K562 (cell line): ENCODE measurements around the gene CTSK. TPM values are rescaled to one million over a fixed set of nuclear protein-coding genes. Genes with fewer than 3 reads are reported as not detected.

Experiments
- ATAC-seq: fragments of 200-7000 bp; cut with Tn5 transposase; 3 replicates; pipeline ENCODE4 v1.9.1; 2020; ENCODE audit warnings: moderate library complexity
- BruUV-seq: library from RNA; stranded (reverse); fragments of 400-500 nt; replicated peaks from 2 replicates; lab custom pipeline; 2021; lab: Mats Ljungman, UMichigan
- CTCF ChIA-PET: fragments of 300-600 bp; formaldehyde crosslinking; extraction: SDS; loops from one replicate; lab custom pipeline; 2021; ENCODE audit warnings: low intra/inter-chr PET ratio; lab: Yijun Ruan, JAX
- POLR2A ChIA-PET: fragments of 300-600, 350-650 bp; sonication (Branson Sonifier 250); formaldehyde crosslinking; extraction: SDS; loops from one replicate; lab custom pipeline; 2021; ENCODE audit warnings: antibody characterized with exemption, inconsistent platforms; lab: Yijun Ruan, JAX
- DNase-seq, 4 experiments: peaks; one replicate each; pipeline versions ENCODE4 v3.0.0 to v3.0.0-alpha.2; 2011 to 2018; ENCODE audit warnings: low spot score in 3 of 4, mixed read lengths in 3 of 4; ENCODE audit errors: extremely low read depth in 1 of 4
- FAIRE-seq: peaks from 2 replicates; lab custom pipeline; 2011; peaks lifted over from hg19 to GRCh38; lab: Jason Lieb, UNC
- H2AFZ ChIP-seq: 2 replicates; pipeline ENCODE4 v1.6.0; 2011; ENCODE audit warnings: low read depth, low read length, control low read depth, inconsistent platforms
- H3K27ac ChIP-seq: fragments of 200-600 bp; 3 replicates; pipeline ENCODE4 v1.8.0; 2011; ENCODE audit warnings: low read depth, mild to moderate bottlenecking, control low read depth, inconsistent platforms, low read length, moderate library complexity, mixed read lengths; ENCODE audit errors: extremely low read depth
- H3K27me3 ChIP-seq, 2 experiments: fragments of 300-600 bp in 1 of 2; 2 replicates in 1 of 2; 3 replicates in 1 of 2; pipeline versions ENCODE4 v1.6.0 to v1.8.0; 2011; ENCODE audit warnings: inconsistent platforms in 2 of 2, low read length in 2 of 2, mild to moderate bottlenecking in 1 of 2, mixed read lengths in 1 of 2, moderate library complexity in 1 of 2; ENCODE audit not compliant: control insufficient read depth in 2 of 2, insufficient read depth in 2 of 2
- H3K36me3 ChIP-seq: fragments of 300-600 bp; 3 replicates; pipeline ENCODE4 v1.8.0; 2011; ENCODE audit warnings: mild to moderate bottlenecking, low read length, inconsistent platforms; ENCODE audit not compliant: control insufficient read depth, insufficient read depth
- H3K4me1 ChIP-seq, 2 experiments: fragments of 200-600 bp in 1 of 2; replicated peaks in 1 of 2; 2 replicates in 1 of 2; 3 replicates in 1 of 2; pipeline versions ENCODE4 v1.5.1 to v1.8.0; 2011; ENCODE audit warnings: inconsistent platforms in 2 of 2, low read length in 2 of 2, mild to moderate bottlenecking in 1 of 2, mixed read lengths in 1 of 2, moderate library complexity in 1 of 2; ENCODE audit not compliant: control insufficient read depth in 2 of 2, insufficient read depth in 2 of 2
- H3K4me2 ChIP-seq: 2 replicates; pipeline ENCODE4 v1.6.1; 2011; ENCODE audit warnings: low read length, control low read depth, inconsistent platforms, mixed read lengths; ENCODE audit not compliant: insufficient read depth
- H3K4me3 ChIP-seq: fragments of 200-600 bp; sonication (generic), shearing (Covaris generic); 2 replicates; pipeline ENCODE4 v1.5.1; 2016; ENCODE audit warnings: control low read depth, inconsistent platforms
- H3K79me2 ChIP-seq: fragments of 200-600 bp; 3 replicates; pipeline ENCODE4 v1.8.0; 2011; ENCODE audit warnings: low read length, inconsistent platforms; ENCODE audit not compliant: control insufficient read depth, insufficient read depth
- H3K9ac ChIP-seq, 2 experiments: 2 replicates each; pipeline versions ENCODE4 v1.6.0 to v1.6.1; 2011; ENCODE audit warnings: low read depth in 2 of 2, low read length in 2 of 2, control low read depth in 1 of 2, inconsistent platforms in 1 of 2, mild to moderate bottlenecking in 1 of 2, mixed read lengths in 1 of 2; ENCODE audit not compliant: insufficient read depth in 1 of 2
- H3K9me1 ChIP-seq: one replicate; pipeline ENCODE4 v1.6.0; 2011; ENCODE audit warnings: inconsistent platforms, mild to moderate bottlenecking, low read length, moderate library complexity; ENCODE audit not compliant: control insufficient read depth, insufficient read depth
- H3K9me3 ChIP-seq: replicated peaks from 2 replicates; pipeline ENCODE4 v1.5.1; 2011; ENCODE audit warnings: low read depth, low read length, inconsistent platforms; ENCODE audit not compliant: control insufficient read depth, insufficient read depth
- H4K20me1 ChIP-seq: replicated peaks from 2 replicates; pipeline ENCODE4 v1.6.1; 2011; ENCODE audit warnings: low read length, inconsistent platforms, mixed read lengths; ENCODE audit not compliant: control insufficient read depth, insufficient read depth
- ATF7 ChIP-seq: fragments of 450-650 bp; IDR thresholded peaks from 2 replicates; pipeline ENCODE4 v1.7.1; 2014; ENCODE audit warnings: mild to moderate bottlenecking, moderate library complexity
- EZH2 ChIP-seq: IDR thresholded peaks from 2 replicates; pipeline ENCODE4 v1.6.1; 2012; ENCODE audit warnings: low read depth, mild to moderate bottlenecking, inconsistent platforms, low read length, borderline replicate concordance
- FOXM1 ChIP-seq, 2 experiments: fragments of 450-650 bp in 1 of 2; sonication (generic) in 1 of 2; formaldehyde crosslinking in 1 of 2; IDR thresholded peaks; 2 replicates each; pipeline versions ENCODE4 v1.6.1 to v1.9.0; 2017 to 2022; ENCODE audit warnings: low read depth in 2 of 2, mild to moderate bottlenecking in 2 of 2, missing genetic modification reagents in 1 of 2, moderate library complexity in 1 of 2
- GMEB1 ChIP-seq: fragments of 250-450 bp; sonication (Bioruptor Pico); IDR thresholded peaks from 2 replicates; pipeline ENCODE4 v1.4.0; 2020; ENCODE audit warnings: mild to moderate bottlenecking
- GTF2E2 ChIP-seq: fragments of 200-800 bp; sonication (Bioruptor generic); IDR thresholded peaks from 2 replicates; pipeline ENCODE4 v1.6.1; 2016; ENCODE audit warnings: missing genetic modification characterization, missing compliant biosample characterization
- GTF2F1 ChIP-seq: IDR thresholded peaks from 2 replicates; pipeline ENCODE4 v1.6.1; 2011; ENCODE audit warnings: low read depth, low read length, improper control_type of control experiment
- PKNOX1 ChIP-seq: fragments of 450-650 bp; IDR thresholded peaks from 2 replicates; pipeline ENCODE4 v1.6.1; 2016
- POLR2H ChIP-seq: IDR thresholded peaks from 2 replicates; pipeline ENCODE4 v1.6.1; 2016; ENCODE audit warnings: missing genetic modification characterization, low read depth, mild to moderate bottlenecking, control low read depth, missing compliant biosample characterization, moderate library complexity
- TAF7 ChIP-seq: fragments of 450-650 bp; IDR thresholded peaks from 2 replicates; pipeline ENCODE4 v1.6.1; 2016; ENCODE audit warnings: missing genetic modification characterization, missing compliant biosample characterization
- TEAD4 ChIP-seq, 2 experiments: sonication (generic) in 1 of 2; formaldehyde crosslinking in 1 of 2; IDR thresholded peaks; 2 replicates each; pipeline versions ENCODE4 v1.6.1 to v1.8.0; 2012 to 2022; ENCODE audit warnings: borderline replicate concordance in 1 of 2, inconsistent platforms in 1 of 2, low read length in 1 of 2, mild to moderate bottlenecking in 1 of 2, missing genetic modification reagents in 1 of 2
- ZNF212 ChIP-seq: fragments of 450-650 bp; formaldehyde crosslinking; IDR thresholded peaks from 2 replicates; pipeline ENCODE4 v1.4.0; 2020; ENCODE audit warnings: mild to moderate bottlenecking
- ZNF280B ChIP-seq: fragments of 250-450 bp; sonication (Bioruptor Pico); IDR thresholded peaks from 2 replicates; pipeline ENCODE4 v1.5.1; 2021; ENCODE audit warnings: mild to moderate bottlenecking
- WGBS: fragments of 100-300 bp; shearing (Covaris generic); methylation state at CpG from one replicate; pipeline ENCODE4 v1.1.6; 2016; ENCODE audit warnings: low coverage, mixed read lengths; ENCODE audit not compliant: insufficient coverage; ENCODE audit errors: missing lambda C conversion rate; 5-methylcytosine and 5-hydroxymethylcytosine counted together
- in situ Hi-C: fragments of 300-500 bp; cut with MboI; formaldehyde crosslinking; loops from 4 replicates; pipeline ENCODE4 v1.15.0; 2018; ENCODE audit warnings: inconsistent platforms, mixed read lengths
- intact Hi-C: fragments of 100-400 bp; cut with micrococcal nuclease; formaldehyde crosslinking; loops from 2 replicates; pipeline ENCODE4 v1.14.2; 2022
- polyA plus RNA-seq, 8 experiments: library from polyadenylated mRNA; depleted of rRNA in 4 of 8; stranded (reverse) in 5 of 8; unstranded in 3 of 8; fragments of >200 nt; fragmentation: Nextera tagmentation in 2 of 8; fragmentation: Illumina TruSeq in 1 of 8; extraction: Ambion mirVana in 2 of 8; extraction: Trizol in 1 of 8; gene quantifications; 2 replicates each; pipeline versions ENCODE4 v1.2.1 to v1.2.3, GENCODE V29; 2011 to 2014; ENCODE audit warnings: inconsistent platforms in 1 of 8, missing spikeins in 1 of 8
- total RNA-seq, 7 experiments: library from RNA; depleted of rRNA in 6 of 7; stranded (reverse); fragments of >200 nt in 6 of 7; fragmentation: Illumina TruSeq in 2 of 7; extraction: Trizol in 2 of 7; gene quantifications; 2 replicates each; pipeline versions ENCODE4 v1.2.1 to v1.2.3, GENCODE V29; 2011 to 2021; ENCODE audit warnings: low replicate concordance in 1 of 7

CTSK gene
- total and polyA plus RNA-seq, 9 of the 15 experiments (the other 6 are each of a cell fraction or from before 2014, with no cell fraction given): 0.84 to 2.5 (median 1.3) TPM

- ChIA-PET POLR2A (interaction anchor here (1.0 to 1.8 kb wide), 3 partner anchors 22 to 204 kb away, joined by 4 to 5 read pairs (median 5); partner anchors contain the start of gene GOLPH3L), CTCF (no interaction called here)
- Histone ChIP-seq H2AFZ (peak within 1 kb of the TSS; percentile 96), H4K20me1 (no peaks in the 10 kb centered on the region), H3K36me3 (no peaks in the 10 kb centered on the region), H3K9ac (peak within 1 kb of the TSS in 1 of 2 experiments; percentile 57; a peak in 3 of 4 replicates), H3K79me2 (no peaks in the 10 kb centered on the region), H3K4me1 (peaks cover 4 to 15% of the 10 kb centered on the region in 2 experiments; a peak in 4 of 5 replicates), H3K4me3 (peak within 1 kb of the TSS; percentile 16), H3K9me1 (no peaks in the 10 kb centered on the region), H3K9me3 (no peaks in the 10 kb centered on the region), H3K27ac (peak within 1 kb of the TSS; percentile 71), H3K27me3 (no peaks in the 10 kb centered on the region), H3K4me2 (peak within 1 kb of the TSS; percentile 56)
- intact Hi-C loops (no loop called here), in situ Hi-C loops (no loop called here)
- FAIRE-seq (peak; percentile 32), ATAC-seq (peak; percentile 77), DNase-seq (peak in 1 of 4 experiments; percentile 35)
- BruUV-seq: TSS peak; percentile 71
- 2% methylated on average over 4 of the region's 4 CpGs for WGBS
- TF ChIP-seq PKNOX1 (peak; percentile 49), ZNF212 (CRISPR knock-in tag) (no peak), FOXM1 (IDR thresholded peaks at IDR 0.05; ENCODE audit: low read depth) (peak; percentile 34; the same call in 1 of the 2 replicates), FOXM1 (CRISPR knock-in tag; IDR thresholded peaks at IDR 0.05; ENCODE audit: low read depth) (no peak), TEAD4 (IDR thresholded peaks at IDR 0.05; ENCODE audit: low read length) (no peak; the same call in 1 of the 2 replicates), TEAD4 (CRISPR knock-in tag; IDR thresholded peaks at IDR 0.05; ENCODE audit: borderline replicate concordance) (no peak), TAF7 (tag) (peak; percentile 48; the same call in 1 of the 2 replicates), GTF2F1 (no peak), GTF2E2 (no peak; the same call in 1 of the 2 replicates), ZNF280B (CRISPR knock-in tag) (no peak), GMEB1 (CRISPR knock-in tag) (no peak), POLR2H (tag) (peak; percentile 62; the same call in 1 of the 2 replicates), ATF7 (0 out of 2 replicates have a peak, but pooled peaks have one; percentile 26), EZH2 (no peak)
Measured at GRCh38 chr1:150765296-150765976, 42.6 kb downstream of the CTSK start, which contains the start of gene CTSS. CTSS (minus strand) TSS chr1:150765778; CDS start chr1:150764763, 1,015 bp downstream.
